HepG2 (cell line): ENCODE results near the gene FAM114A1. TPM values are rescaled to one million over a fixed set of nuclear protein-coding genes. Genes with fewer than 3 reads are reported as not detected.

Experiments
- ATAC-seq: fragments of 200-7000 bp; cut with Tn5 transposase; 3 replicates; pipeline ENCODE4 v1.9.1; 2020; ENCODE audit warnings: mild to moderate bottlenecking, moderate library complexity
- BruUV-seq: library from RNA; stranded (reverse); fragments of 400-500 nt; replicated peaks from 2 replicates; lab custom pipeline; 2021; lab: Mats Ljungman, UMichigan
- CTCF ChIA-PET: fragments of 300-600 bp; formaldehyde crosslinking; extraction: SDS; loops from one replicate; lab custom pipeline; 2021; ENCODE audit warnings: low total read pairs, inconsistent platforms, low intra/inter-chr PET ratio; lab: Yijun Ruan, JAX
- POLR2A ChIA-PET: fragments of 350-600 bp; sonication (Branson Sonifier 250); formaldehyde crosslinking; loops from one replicate; lab custom pipeline; 2020; ENCODE audit warnings: antibody characterized with exemption, inconsistent platforms; lab: Yijun Ruan, JAX
- DNase-seq: peaks from one replicate; pipeline ENCODE4 v3.0.0-alpha.2; 2015; ENCODE audit warnings: low spot score
- FAIRE-seq: peaks from 3 replicates; lab custom pipeline; 2011; peaks lifted over from hg19 to GRCh38; lab: Jason Lieb, UNC
- H2AFZ ChIP-seq: one replicate; pipeline ENCODE4 v1.6.1; 2011; ENCODE audit warnings: low read length, inconsistent platforms
- H3K27ac ChIP-seq: fragments of 300-600 bp; 3 replicates; pipeline ENCODE4 v1.8.0; 2011; ENCODE audit warnings: mixed run types, mild to moderate bottlenecking, mixed read lengths, low read length, inconsistent platforms; ENCODE audit not compliant: insufficient read depth; ENCODE audit errors: extremely low read length
- H3K27me3 ChIP-seq, 2 experiments: fragments of 200-600 bp in 1 of 2; 2 replicates in 1 of 2; 3 replicates in 1 of 2; pipeline versions ENCODE4 v1.6.0 to v1.8.0; 2011; ENCODE audit warnings: low read length in 2 of 2, mild to moderate bottlenecking in 2 of 2, moderate library complexity in 2 of 2, inconsistent platforms in 1 of 2; ENCODE audit not compliant: insufficient read depth in 2 of 2, control insufficient read depth in 1 of 2
- H3K36me3 ChIP-seq, 2 experiments: fragments of 200-600 bp in 1 of 2; replicated peaks in 1 of 2; 2 replicates in 1 of 2; 3 replicates in 1 of 2; pipeline versions ENCODE4 v1.5.1 to v1.8.0; 2011; ENCODE audit warnings: low read length in 2 of 2, inconsistent platforms in 1 of 2; ENCODE audit not compliant: insufficient read depth in 2 of 2, control insufficient read depth in 1 of 2
- H3K4me1 ChIP-seq: 2 replicates; pipeline ENCODE4 v1.5.1; 2012; ENCODE audit warnings: low read length, inconsistent platforms; ENCODE audit not compliant: insufficient read depth
- H3K4me2 ChIP-seq: 2 replicates; pipeline ENCODE4 v1.6.0; 2011; ENCODE audit warnings: low read depth, low read length, inconsistent platforms
- H3K4me3 ChIP-seq, 3 experiments: fragments of 200-600 bp in 1 of 3; sonication (generic), shearing (Covaris generic) in 1 of 3; replicated peaks in 1 of 3; 2 replicates each; pipeline ENCODE4 v1.5.1; 2011 to 2016; ENCODE audit warnings: low read length in 3 of 3, inconsistent platforms in 2 of 3, low read depth in 2 of 3, mild to moderate bottlenecking in 2 of 3, control low read depth in 1 of 3, mixed read lengths in 1 of 3; ENCODE audit not compliant: insufficient read depth in 1 of 3
- H3K79me2 ChIP-seq: one replicate; pipeline ENCODE4 v1.6.1; 2011; ENCODE audit warnings: low read length, inconsistent platforms; ENCODE audit not compliant: insufficient read depth
- H3K9ac ChIP-seq: 2 replicates; pipeline ENCODE4 v1.6.0; 2011; ENCODE audit warnings: mild to moderate bottlenecking, low read depth, low read length, inconsistent platforms; ENCODE audit not compliant: insufficient read depth
- H3K9me3 ChIP-seq: 2 replicates; pipeline ENCODE4 v1.5.1; 2012; ENCODE audit warnings: mild to moderate bottlenecking, low read length
- H4K20me1 ChIP-seq: 2 replicates; pipeline ENCODE4 v1.6.0; 2011; ENCODE audit warnings: inconsistent platforms, mild to moderate bottlenecking, low read length, moderate library complexity; ENCODE audit not compliant: insufficient read depth
- CEBPB ChIP-seq: IDR thresholded peaks from 2 replicates; pipeline ENCODE4 v1.6.1; 2011; ENCODE audit warnings: low read depth, low read length, improper control_type of control experiment, borderline replicate concordance
- SRSF4 ChIP-seq: fragments of 200-400 bp; formaldehyde crosslinking; IDR thresholded peaks from one replicate; pipeline ENCODE4 v1.6.1; 2018; ENCODE audit warnings: mild to moderate bottlenecking, low read depth, low read length, moderate library complexity; ENCODE audit not compliant: poor library complexity, severe bottlenecking
- ZFP90 ChIP-seq: sonication (generic); formaldehyde crosslinking; IDR thresholded peaks from 2 replicates; pipeline ENCODE4 v1.8.0; 2022; ENCODE audit warnings: missing genetic modification reagents, mild to moderate bottlenecking, inconsistent platforms, borderline replicate concordance
- ZNF772 ChIP-seq: sonication (generic); formaldehyde crosslinking; IDR thresholded peaks from 2 replicates; pipeline ENCODE4 v1.5.0; 2020; ENCODE audit warnings: mild to moderate bottlenecking, missing genetic modification reagents
- WGBS: methylation state at CpG from one replicate; pipeline ENCODE4 v1.1.6; 2017; ENCODE audit warnings: low lambda C conversion rate; 5-methylcytosine and 5-hydroxymethylcytosine counted together
- in situ Hi-C: cut with HindIII; loops from 2 replicates; pipeline ENCODE4 v1.10.0; 2017; ENCODE audit warnings: low pct_unique_long_range_greater_than_20kb; ENCODE audit not compliant: extremely low pct_ligation_motif_present
- intact Hi-C: fragments of 100-400 bp; cut with micrococcal nuclease; formaldehyde crosslinking; loops from one replicate; pipeline ENCODE4 v1.10.0; 2022; ENCODE audit not compliant: unreplicated experiment
- polyA plus RNA-seq, 8 experiments: library from polyadenylated mRNA; depleted of rRNA in 3 of 8; stranded (reverse) in 7 of 8; unstranded in 1 of 8; fragments of >200 nt; fragmentation: Illumina TruSeq in 4 of 8; extraction: Trizol in 4 of 8; gene quantifications; 2 replicates each; pipeline versions ENCODE4 v1.2.1 to v1.2.3, GENCODE V29; 2011 to 2016; ENCODE audit warnings: low read depth in 4 of 8, missing spikeins in 1 of 8, mixed read lengths in 1 of 8; ENCODE audit not compliant: insufficient read depth in 1 of 8
- total RNA-seq, 5 experiments: library from RNA; depleted of rRNA; stranded (reverse); fragments of >200 nt; fragmentation: Illumina TruSeq; extraction: Trizol; gene quantifications; 2 replicates each; pipeline ENCODE4 v1.2.3, GENCODE V29; 2016; ENCODE audit warnings: low read depth in 1 of 5
- TF ChIP-seq, protein P1 (sequence below): IDR thresholded peaks from 2 replicates; pipeline ENCODE4 v1.6.1; 2016; ENCODE audit warnings: low read depth, missing genetic modification reagents, missing compliant biosample characterization
- TF ChIP-seq, protein P2 (sequence below): IDR thresholded peaks from 2 replicates; pipeline ENCODE4 v1.6.1; 2016; ENCODE audit warnings: missing compliant biosample characterization, missing genetic modification reagents, borderline replicate concordance
- TF ChIP-seq, protein P3 (sequence below), 2 experiments: fragments of 450-650 bp in 1 of 2; sonication (generic) in 1 of 2; formaldehyde crosslinking; IDR thresholded peaks; 2 replicates each; pipeline versions ENCODE4 v1.5.0 to v1.8.0; 2020 to 2022; ENCODE audit warnings: mild to moderate bottlenecking in 1 of 2, missing genetic modification reagents in 1 of 2

Gene FAM114A1
- total and polyA plus RNA-seq, 2 of the 13 experiments (the other 11 are each of a cell fraction or from before 2014, with no cell fraction given): 61.0 to 76.9 TPM

DNA sequence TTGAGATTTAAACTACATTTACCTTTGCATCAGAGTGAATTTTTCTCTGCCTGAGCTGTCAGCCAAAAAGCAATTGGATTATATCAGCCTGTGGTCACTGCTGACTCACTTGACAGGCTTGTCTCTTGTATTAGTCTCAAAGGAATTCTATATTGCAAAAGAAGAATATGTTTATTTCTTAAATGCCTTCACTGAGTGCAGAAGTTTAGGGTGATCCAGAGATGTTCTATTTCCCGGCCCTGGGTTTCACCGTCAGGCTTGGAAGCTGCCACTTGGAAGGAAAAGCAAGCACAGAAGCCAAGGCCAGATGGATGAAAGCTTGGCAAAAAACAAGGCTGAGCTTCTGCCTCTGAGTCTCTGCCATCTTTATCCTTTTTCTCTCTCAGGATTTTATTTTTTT, 80.9 kb downstream of the FAM114A1 start:
- no peak for DNase-seq
- H2AFZ ChIP-seq: no peak overlapping the region
- in situ Hi-C loops (no loop called here), intact Hi-C loops (no loop called here)
- H4K20me1 ChIP-seq: no peaks in the 10 kb centered on the region
- no peak overlapping the region for H3K4me3 ChIP-seq
- FAIRE-seq: no peak
- ChIA-PET POLR2A (no interaction called here), CTCF (no interaction called here)
- H3K79me2 ChIP-seq: no peaks in the 10 kb centered on the region
- no peak for ATAC-seq
- H3K27me3 ChIP-seq: no peaks in the 10 kb centered on the region
- H3K36me3 ChIP-seq: peaks cover 0 to 14% of the 10 kb centered on the region in 2 experiments; a peak in 2 of 5 replicates
- no peak overlapping the region for H3K4me2 ChIP-seq
- no TSS peak for BruUV-seq
- no peaks in the 10 kb centered on the region for H3K9me3 ChIP-seq
- 94% methylated on average over 2 of the region's 2 CpGs for WGBS
- H3K9ac ChIP-seq: no peak overlapping the region
- no peak for TF ChIP-seq ZNF772 (CRISPR knock-in tag)
- TF ChIP-seq, protein P1, sequence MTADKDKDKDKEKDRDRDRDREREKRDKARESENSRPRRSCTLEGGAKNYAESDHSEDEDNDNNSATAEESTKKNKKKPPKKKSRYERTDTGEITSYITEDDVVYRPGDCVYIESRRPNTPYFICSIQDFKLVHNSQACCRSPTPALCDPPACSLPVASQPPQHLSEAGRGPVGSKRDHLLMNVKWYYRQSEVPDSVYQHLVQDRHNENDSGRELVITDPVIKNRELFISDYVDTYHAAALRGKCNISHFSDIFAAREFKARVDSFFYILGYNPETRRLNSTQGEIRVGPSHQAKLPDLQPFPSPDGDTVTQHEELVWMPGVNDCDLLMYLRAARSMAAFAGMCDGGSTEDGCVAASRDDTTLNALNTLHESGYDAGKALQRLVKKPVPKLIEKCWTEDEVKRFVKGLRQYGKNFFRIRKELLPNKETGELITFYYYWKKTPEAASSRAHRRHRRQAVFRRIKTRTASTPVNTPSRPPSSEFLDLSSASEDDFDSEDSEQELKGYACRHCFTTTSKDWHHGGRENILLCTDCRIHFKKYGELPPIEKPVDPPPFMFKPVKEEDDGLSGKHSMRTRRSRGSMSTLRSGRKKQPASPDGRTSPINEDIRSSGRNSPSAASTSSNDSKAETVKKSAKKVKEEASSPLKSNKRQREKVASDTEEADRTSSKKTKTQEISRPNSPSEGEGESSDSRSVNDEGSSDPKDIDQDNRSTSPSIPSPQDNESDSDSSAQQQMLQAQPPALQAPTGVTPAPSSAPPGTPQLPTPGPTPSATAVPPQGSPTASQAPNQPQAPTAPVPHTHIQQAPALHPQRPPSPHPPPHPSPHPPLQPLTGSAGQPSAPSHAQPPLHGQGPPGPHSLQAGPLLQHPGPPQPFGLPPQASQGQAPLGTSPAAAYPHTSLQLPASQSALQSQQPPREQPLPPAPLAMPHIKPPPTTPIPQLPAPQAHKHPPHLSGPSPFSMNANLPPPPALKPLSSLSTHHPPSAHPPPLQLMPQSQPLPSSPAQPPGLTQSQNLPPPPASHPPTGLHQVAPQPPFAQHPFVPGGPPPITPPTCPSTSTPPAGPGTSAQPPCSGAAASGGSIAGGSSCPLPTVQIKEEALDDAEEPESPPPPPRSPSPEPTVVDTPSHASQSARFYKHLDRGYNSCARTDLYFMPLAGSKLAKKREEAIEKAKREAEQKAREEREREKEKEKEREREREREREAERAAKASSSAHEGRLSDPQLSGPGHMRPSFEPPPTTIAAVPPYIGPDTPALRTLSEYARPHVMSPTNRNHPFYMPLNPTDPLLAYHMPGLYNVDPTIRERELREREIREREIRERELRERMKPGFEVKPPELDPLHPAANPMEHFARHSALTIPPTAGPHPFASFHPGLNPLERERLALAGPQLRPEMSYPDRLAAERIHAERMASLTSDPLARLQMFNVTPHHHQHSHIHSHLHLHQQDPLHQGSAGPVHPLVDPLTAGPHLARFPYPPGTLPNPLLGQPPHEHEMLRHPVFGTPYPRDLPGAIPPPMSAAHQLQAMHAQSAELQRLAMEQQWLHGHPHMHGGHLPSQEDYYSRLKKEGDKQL (CRISPR knock-in tag): no peak
- TF ChIP-seq, protein P2, sequence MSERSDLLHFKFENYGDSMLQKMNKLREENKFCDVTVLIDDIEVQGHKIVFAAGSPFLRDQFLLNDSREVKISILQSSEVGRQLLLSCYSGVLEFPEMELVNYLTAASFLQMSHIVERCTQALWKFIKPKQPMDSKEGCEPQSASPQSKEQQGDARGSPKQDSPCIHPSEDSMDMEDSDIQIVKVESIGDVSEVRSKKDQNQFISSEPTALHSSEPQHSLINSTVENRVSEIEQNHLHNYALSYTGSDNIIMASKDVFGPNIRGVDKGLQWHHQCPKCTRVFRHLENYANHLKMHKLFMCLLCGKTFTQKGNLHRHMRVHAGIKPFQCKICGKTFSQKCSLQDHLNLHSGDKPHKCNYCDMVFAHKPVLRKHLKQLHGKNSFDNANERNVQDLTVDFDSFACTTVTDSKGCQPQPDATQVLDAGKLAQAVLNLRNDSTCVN (CRISPR knock-in tag): no peak
- TF ChIP-seq CEBPB: no peak
- TF ChIP-seq ZFP90 (CRISPR knock-in tag): no peak
- TF ChIP-seq SRSF4: no peak
- TF ChIP-seq, protein P3, sequence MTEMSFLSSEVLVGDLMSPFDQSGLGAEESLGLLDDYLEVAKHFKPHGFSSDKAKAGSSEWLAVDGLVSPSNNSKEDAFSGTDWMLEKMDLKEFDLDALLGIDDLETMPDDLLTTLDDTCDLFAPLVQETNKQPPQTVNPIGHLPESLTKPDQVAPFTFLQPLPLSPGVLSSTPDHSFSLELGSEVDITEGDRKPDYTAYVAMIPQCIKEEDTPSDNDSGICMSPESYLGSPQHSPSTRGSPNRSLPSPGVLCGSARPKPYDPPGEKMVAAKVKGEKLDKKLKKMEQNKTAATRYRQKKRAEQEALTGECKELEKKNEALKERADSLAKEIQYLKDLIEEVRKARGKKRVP (CRISPR knock-in tag; IDR thresholded peaks at IDR 0.05): no peak
- peaks cover 16% of the 10 kb centered on the region for H3K4me1 ChIP-seq
- no peak overlapping the region for H3K27ac ChIP-seq
